A549 treated with Mapracorat at 1 μM for 4 hours (cell line): ENCODE measurements around the gene MYL2. TPM values are rescaled to one million over a fixed set of nuclear protein-coding genes. Genes with fewer than 3 reads are reported as not detected.

Experiments used
- total RNA-seq: library from RNA; stranded (reverse); fragments of 200-300 nt; extraction: Qiagen RNA extraction; gene quantifications from 5 replicates; pipeline ENCODE4 v1.2.3, GENCODE V29; 2022

The MYL2 gene
- 0.54 to 1.7 TPM (median 0.93 TPM) in 5 replicates for total RNA-seq

GRCh38 chr12:110920324-110920910, at the start of gene MYL2:
MYL2 (minus strand) TSS chr12:110920579; CDS start chr12:110920529, 50 bp downstream.

Other genes with a start within 250 kb of the MYL2 start
- 0.38 to 0.98 TPM (median 0.65 TPM) in 5 replicates for gene HVCN1, start 231.5 kb downstream of the MYL2 start, total RNA-seq
- 126 to 156 TPM (median 153 TPM) in 5 replicates for gene PPP1CC, start 177.7 kb downstream of the MYL2 start, total RNA-seq
- gene CCDC63, start 73.6 kb downstream of the MYL2 start, total RNA-seq, result 0.16 TPM in 1 of 5 replicates, not detected in the others
- gene CUX2, start 113.6 kb upstream of the MYL2 start, total RNA-seq, result 0.19 to 0.31 TPM (median 0.27 TPM) in 5 replicates